Upper lobe of right lung (tissue), 1 donor: Measurements from ENCODE around the gene RHCG. TPM values are rescaled to one million over a fixed set of nuclear protein-coding genes. Genes with fewer than 3 reads are reported as not detected.

Source experiments
- ATAC-seq: fragments of 200-7000 bp; cut with Tn5 transposase; one replicate; pipeline ENCODE4 v1.9.1; 2020; ENCODE audit warnings: mild to moderate bottlenecking, moderate library complexity
- DNase-seq: peaks from one replicate; pipeline ENCODE4 v3.0.0-alpha.2; 2020
- H3K27ac ChIP-seq: fragments of 200-600 bp; one replicate; pipeline ENCODE4 v1.8.0; 2022
- H3K27me3 ChIP-seq: fragments of 200-600 bp; one replicate; pipeline ENCODE4 v1.8.0; 2022; ENCODE audit warnings: mild to moderate bottlenecking
- H3K36me3 ChIP-seq: fragments of 200-600 bp; one replicate; pipeline ENCODE4 v1.8.0; 2022
- H3K4me1 ChIP-seq: fragments of 200-600 bp; one replicate; pipeline ENCODE4 v1.8.0; 2022
- H3K4me3 ChIP-seq: fragments of 200-600 bp; one replicate; pipeline ENCODE4 v1.8.0; 2022; ENCODE audit warnings: mild to moderate bottlenecking
- H3K9me3 ChIP-seq: fragments of 200-600 bp; one replicate; pipeline ENCODE4 v1.8.0; 2022
- CTCF ChIP-seq: fragments of 200-600 bp; IDR thresholded peaks from one replicate; pipeline ENCODE4 v1.8.0; 2022; ENCODE audit warnings: antibody characterized with exemption
- intact Hi-C: fragments of 100-400 bp; cut with DNase I; formaldehyde crosslinking; loops from one replicate; pipeline ENCODE4 v1.11.0; 2022
- total RNA-seq: library from RNA; stranded (reverse); fragmentation: NEBNext Ultra II Directional; extraction: Animal tissue kit (Norgen Biotek cat#: 25700); gene quantifications from one replicate; pipeline ENCODE4 v1.2.1, GENCODE V29; 2021
- donor health status: DM: no; HTN: yes; CAD: no; lungs with severe emphysema.

RHCG gene
- total RNA-seq, 1 donor from 2014 or later = not detected

GRCh38 chr15:89429023-89429422 is 67.4 kb downstream of the RHCG start:
- no peaks in the 10 kb centered on the region for H3K36me3 ChIP-seq
- no peak overlapping the region for H3K27ac ChIP-seq
- no peak overlapping the region for H3K4me3 ChIP-seq
- H3K4me1 ChIP-seq = peaks cover 12% of the 10 kb centered on the region
- H3K27me3 ChIP-seq = peaks cover 15% of the 10 kb centered on the region
- intact Hi-C loops = loop anchor here (5.0 kb wide), 1 partner anchor 72 kb away; no protein-coding TSS in a partner anchor
- ATAC-seq = no peak
- no peak for TF ChIP-seq CTCF
- no peak for DNase-seq
- H3K9me3 ChIP-seq = no peaks in the 10 kb centered on the region

GRCh38 chr15:89428246-89428645 is 68.1 kb downstream of the RHCG start:
- Histone ChIP-seq H3K9me3 (no peaks in the 10 kb centered on the region), H3K27ac (no peak overlapping the region), H3K4me1 (peaks cover 12% of the 10 kb centered on the region), H3K27me3 (peaks cover 23% of the 10 kb centered on the region), H3K36me3 (no peaks in the 10 kb centered on the region), H3K4me3 (no peak overlapping the region)
- ATAC-seq (no peak), DNase-seq (no peak)
- intact Hi-C loops = loop anchor here (5.0 kb wide), 1 partner anchor 71 kb away; no protein-coding TSS in a partner anchor
- TF ChIP-seq CTCF = no peak

GRCh38 chr15:89426500-89426899 is 69.9 kb downstream of the RHCG start:
- ATAC-seq (no peak), DNase-seq (no peak)
- Histone ChIP-seq H3K36me3 (no peaks in the 10 kb centered on the region), H3K27me3 (peaks cover 36% of the 10 kb centered on the region), H3K4me1 (peaks cover 12% of the 10 kb centered on the region), H3K27ac (no peak overlapping the region), H3K9me3 (no peaks in the 10 kb centered on the region), H3K4me3 (no peak overlapping the region)
- intact Hi-C loops = loop anchor here (5.0 kb wide), 1 partner anchor 69 kb away; no protein-coding TSS in a partner anchor
- no peak for TF ChIP-seq CTCF

GRCh38 chr15:89423981-89424380 is 72.4 kb downstream of the RHCG start:
- no peak for TF ChIP-seq CTCF
- H3K9me3 ChIP-seq = no peaks in the 10 kb centered on the region
- no peak overlapping the region for H3K27ac ChIP-seq
- intact Hi-C loops = no loop called here
- H3K27me3 ChIP-seq = peaks cover 50% of the 10 kb centered on the region
- H3K36me3 ChIP-seq = no peaks in the 10 kb centered on the region
- ATAC-seq = no peak
- no peaks in the 10 kb centered on the region for H3K4me1 ChIP-seq
- no peak for DNase-seq
- H3K4me3 ChIP-seq = no peak overlapping the region

Other genes starting within 250 kb of the RHCG start
- 56.6 TPM for gene POLG, start 161.8 kb downstream of the RHCG start, total RNA-seq
- gene TICRR, start 78.9 kb upstream of the RHCG start, total RNA-seq = 0.09 TPM
- gene KIF7, start 158.9 kb upstream of the RHCG start, total RNA-seq = 2.1 TPM
- 1.1 TPM for gene PLIN1, start 182.8 kb upstream of the RHCG start, total RNA-seq
- 9.1 TPM for gene PEX11A, start 194.2 kb upstream of the RHCG start, total RNA-seq
- not detected for gene WDR93, start 194.2 kb upstream of the RHCG start, total RNA-seq